OCI-LY3 (cell line): Measurements from ENCODE around the gene HIVEP2.

Source experiments
- EZH2phosphoT487 ChIP-seq: fragments of 200-600 bp; shearing (Covaris generic); IDR thresholded peaks from 2 replicates; pipeline ENCODE4 v1.6.1; 2018; ENCODE audit warnings: antibody characterized with exemption, mixed run types, low read depth
- TF ChIP-seq, protein P1 (sequence below): fragments of 200-600, 300-600 bp; sonication (generic); IDR thresholded peaks from 2 replicates; pipeline ENCODE4 v1.5.1; 2014; ENCODE audit warnings: antibody characterized with exemption, low read length, low read depth

DNA sequence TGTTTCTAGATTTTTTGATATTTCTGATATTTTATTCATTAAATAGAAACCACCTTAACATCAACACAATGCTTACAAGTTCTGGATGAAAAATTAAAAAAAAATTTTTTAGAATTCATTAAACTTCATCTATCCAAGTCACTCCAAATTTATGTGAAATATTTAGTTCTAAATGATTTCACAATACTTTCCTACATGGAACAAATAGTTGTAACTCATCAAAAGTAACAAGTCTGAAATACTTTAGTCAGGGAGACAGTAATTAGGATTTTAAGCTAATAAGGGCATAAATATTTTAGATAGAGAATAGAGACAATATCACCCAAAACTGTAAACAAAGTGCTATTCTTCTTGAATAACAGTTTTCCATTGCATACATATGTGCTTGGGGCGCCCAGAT, 147.8 kb downstream of the HIVEP2 start:
- TF ChIP-seq, protein P1, sequence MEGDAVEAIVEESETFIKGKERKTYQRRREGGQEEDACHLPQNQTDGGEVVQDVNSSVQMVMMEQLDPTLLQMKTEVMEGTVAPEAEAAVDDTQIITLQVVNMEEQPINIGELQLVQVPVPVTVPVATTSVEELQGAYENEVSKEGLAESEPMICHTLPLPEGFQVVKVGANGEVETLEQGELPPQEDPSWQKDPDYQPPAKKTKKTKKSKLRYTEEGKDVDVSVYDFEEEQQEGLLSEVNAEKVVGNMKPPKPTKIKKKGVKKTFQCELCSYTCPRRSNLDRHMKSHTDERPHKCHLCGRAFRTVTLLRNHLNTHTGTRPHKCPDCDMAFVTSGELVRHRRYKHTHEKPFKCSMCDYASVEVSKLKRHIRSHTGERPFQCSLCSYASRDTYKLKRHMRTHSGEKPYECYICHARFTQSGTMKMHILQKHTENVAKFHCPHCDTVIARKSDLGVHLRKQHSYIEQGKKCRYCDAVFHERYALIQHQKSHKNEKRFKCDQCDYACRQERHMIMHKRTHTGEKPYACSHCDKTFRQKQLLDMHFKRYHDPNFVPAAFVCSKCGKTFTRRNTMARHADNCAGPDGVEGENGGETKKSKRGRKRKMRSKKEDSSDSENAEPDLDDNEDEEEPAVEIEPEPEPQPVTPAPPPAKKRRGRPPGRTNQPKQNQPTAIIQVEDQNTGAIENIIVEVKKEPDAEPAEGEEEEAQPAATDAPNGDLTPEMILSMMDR: no peak
- no peak for TF ChIP-seq EZH2phosphoT487
